Stimulated activated CD8-positive, alpha-beta memory T cell treated with anti-CD3 and anti-CD28 coated beads, Interleukin-7, amount 100 ng/mL, for 48 hours (primary cell): ENCODE results near the gene THAP7.
"Not testable (repeated sequence)": the region's sequence is repeated elsewhere in the genome, so short reads cannot be mapped to it uniquely, and the experiment has no call there.

Experiments used
- DNase-seq, 2 donors: peaks; one replicate each; pipeline ENCODE4 v3.0.0-alpha.2; 2020; ENCODE audit warnings: low read depth in 1 of 2; ENCODE audit errors: extremely low read depth in 1 of 2

THAP7 gene

GRCh38 chr22:21013657-21014201 is 11.8 kb upstream of the THAP7 start:
- DNase-seq, result no peak

- no peak for DNase-seq
These were observed 10.8 kb upstream of the THAP7 start for GRCh38 chr22:21012446-21013407.

- DNase-seq, result no peak
These were observed 8.7 kb upstream of the THAP7 start for GRCh38 chr22:21010426-21011113.

- no peak for DNase-seq
These were observed 7.9 kb upstream of the THAP7 start for GRCh38 chr22:21009638-21010425.

- not testable (repeated sequence) for DNase-seq
These were observed 7.3 kb upstream of the THAP7 start for GRCh38 chr22:21009208-21009607.

GRCh38 chr22:21003782-21004181 is 1.9 kb upstream of the THAP7 start:
- no peak for DNase-seq

GRCh38 chr22:21000987-21001600 is 824 bp downstream of the THAP7 start:
- no peak for DNase-seq

- no peak for DNase-seq
These were observed 1.5 kb downstream of the THAP7 start for GRCh38 chr22:21000207-21000986.

- no peak for DNase-seq
These were observed 2.3 kb downstream of the THAP7 start for GRCh38 chr22:20999350-21000206.

- no peak for DNase-seq
These were observed 3.2 kb downstream of the THAP7 start for GRCh38 chr22:20998411-20999336.

GRCh38 chr22:20997536-20998257 is 4.2 kb downstream of the THAP7 start:
- DNase-seq, result no peak

- no peak for DNase-seq
These were observed 5.1 kb downstream of the THAP7 start for GRCh38 chr22:20996598-20997535.

GRCh38 chr22:20996031-20996410 is 5.9 kb downstream of the THAP7 start:
- DNase-seq, result no peak

- no peak for DNase-seq
These were observed 6.4 kb downstream of the THAP7 start for GRCh38 chr22:20995329-20996030.

- no peak for DNase-seq
These were observed 7.0 kb downstream of the THAP7 start for GRCh38 chr22:20994902-20995241.
